Colonic mucosa (tissue), 4 donors: ENCODE results near the gene CASR. TPM values are rescaled to one million over a fixed set of nuclear protein-coding genes. Genes with fewer than 3 reads are reported as not detected.

Source experiments
- DNase-seq: peaks from one replicate; pipeline ENCODE4 v3.0.0-alpha.2; 2020
- H3K27ac ChIP-seq: fragments of 200-600 bp; one replicate; pipeline ENCODE4 v1.8.0; 2021
- H3K27me3 ChIP-seq: fragments of 200-600 bp; one replicate; pipeline ENCODE4 v1.8.0; 2021
- H3K36me3 ChIP-seq: fragments of 200-600 bp; one replicate; pipeline ENCODE4 v1.8.0; 2021
- H3K4me1 ChIP-seq: fragments of 200-600 bp; one replicate; pipeline ENCODE4 v1.8.0; 2021; ENCODE audit warnings: mild to moderate bottlenecking
- H3K4me3 ChIP-seq: fragments of 200-600 bp; one replicate; pipeline ENCODE4 v1.8.0; 2021
- H3K9ac ChIP-seq, 2 donors: one replicate each; pipeline ENCODE4 v1.7.0; 2013; ENCODE audit warnings: control low read depth in 2 of 2, low read depth in 2 of 2, low read length in 2 of 2
- H3K9me3 ChIP-seq: fragments of 200-600 bp; one replicate; pipeline ENCODE4 v1.8.0; 2021
- intact Hi-C: fragments of 100-400 bp; cut with DNase I; formaldehyde crosslinking; loops from one replicate; pipeline ENCODE4 v1.14.1; 2022
- total RNA-seq, 2 donors: library from RNA; stranded (reverse); fragmentation: NEBNext Ultra II Directional in 1 of 2; extraction: Animal tissue kit (Norgen Biotek cat#: 25700) in 1 of 2; gene quantifications; one replicate each; pipeline ENCODE4 v1.2.1, GENCODE V29; 2021
- TF ChIP-seq, protein P1 (sequence below): fragments of 200-600 bp; IDR thresholded peaks from one replicate; pipeline ENCODE4 v1.8.0; 2022; ENCODE audit warnings: antibody characterized with exemption, mild to moderate bottlenecking
- donor health status: healthy.
- donor health status: DM: no; HTN: no; CAD: no.
- donor health status: DM: no; HTN: no; CAD: no.

CASR gene
- total RNA-seq, 2 donors from 2014 or later = 0.16 to 0.22 TPM

- H3K9me3 ChIP-seq = no peaks in the 10 kb centered on the region
- intact Hi-C loops = no loop called here
- H3K4me1 ChIP-seq = no peaks in the 10 kb centered on the region
- no peak for DNase-seq
- TF ChIP-seq, protein P1, sequence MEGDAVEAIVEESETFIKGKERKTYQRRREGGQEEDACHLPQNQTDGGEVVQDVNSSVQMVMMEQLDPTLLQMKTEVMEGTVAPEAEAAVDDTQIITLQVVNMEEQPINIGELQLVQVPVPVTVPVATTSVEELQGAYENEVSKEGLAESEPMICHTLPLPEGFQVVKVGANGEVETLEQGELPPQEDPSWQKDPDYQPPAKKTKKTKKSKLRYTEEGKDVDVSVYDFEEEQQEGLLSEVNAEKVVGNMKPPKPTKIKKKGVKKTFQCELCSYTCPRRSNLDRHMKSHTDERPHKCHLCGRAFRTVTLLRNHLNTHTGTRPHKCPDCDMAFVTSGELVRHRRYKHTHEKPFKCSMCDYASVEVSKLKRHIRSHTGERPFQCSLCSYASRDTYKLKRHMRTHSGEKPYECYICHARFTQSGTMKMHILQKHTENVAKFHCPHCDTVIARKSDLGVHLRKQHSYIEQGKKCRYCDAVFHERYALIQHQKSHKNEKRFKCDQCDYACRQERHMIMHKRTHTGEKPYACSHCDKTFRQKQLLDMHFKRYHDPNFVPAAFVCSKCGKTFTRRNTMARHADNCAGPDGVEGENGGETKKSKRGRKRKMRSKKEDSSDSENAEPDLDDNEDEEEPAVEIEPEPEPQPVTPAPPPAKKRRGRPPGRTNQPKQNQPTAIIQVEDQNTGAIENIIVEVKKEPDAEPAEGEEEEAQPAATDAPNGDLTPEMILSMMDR = no peak
- no peak within 1 kb of the TSS for H3K9ac ChIP-seq
- no peaks in the 10 kb centered on the region for H3K27me3 ChIP-seq
- no peaks in the 10 kb centered on the region for H3K36me3 ChIP-seq
- H3K27ac ChIP-seq = no peak within 1 kb of the TSS
- peak within 1 kb of the TSS; percentile 0 for H3K4me3 ChIP-seq
Observed at GRCh38 chr3:122324871-122325323, 141.4 kb downstream of the CASR start, which contains the start of gene CSTA. Gene CSTA (plus strand): TSS chr3:122325248. CDS start chr3:122325293, 45 bp downstream.

DNA sequence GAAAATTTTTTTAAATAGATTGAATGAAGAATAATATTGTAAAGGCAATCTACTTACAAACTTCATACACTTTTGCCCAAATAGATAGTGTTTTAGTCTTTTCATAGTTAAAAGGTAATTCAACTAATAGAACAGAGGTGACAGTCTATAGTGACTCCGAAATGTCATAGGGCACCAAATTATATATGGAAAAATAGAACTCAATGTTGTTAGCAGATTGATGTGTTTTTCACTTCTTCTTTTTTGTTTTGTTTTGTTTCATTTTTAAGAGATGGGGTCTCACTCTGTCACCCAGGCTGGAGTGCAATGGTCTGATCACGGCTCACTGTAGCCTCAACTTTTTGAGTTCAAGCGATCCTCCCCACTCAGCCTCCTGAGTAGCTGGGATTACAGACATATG is 142.3 kb downstream of the CASR start:
- no peak overlapping the region for H3K9ac ChIP-seq
- no peak overlapping the region for H3K27ac ChIP-seq
- intact Hi-C loops = no loop called here
- H3K4me3 ChIP-seq = no peak overlapping the region
- no peaks in the 10 kb centered on the region for H3K27me3 ChIP-seq
- no peaks in the 10 kb centered on the region for H3K9me3 ChIP-seq
- no peak for DNase-seq
- TF ChIP-seq, protein P1 = no peak
- no peaks in the 10 kb centered on the region for H3K36me3 ChIP-seq
- H3K4me1 ChIP-seq = no peaks in the 10 kb centered on the region

DNA sequence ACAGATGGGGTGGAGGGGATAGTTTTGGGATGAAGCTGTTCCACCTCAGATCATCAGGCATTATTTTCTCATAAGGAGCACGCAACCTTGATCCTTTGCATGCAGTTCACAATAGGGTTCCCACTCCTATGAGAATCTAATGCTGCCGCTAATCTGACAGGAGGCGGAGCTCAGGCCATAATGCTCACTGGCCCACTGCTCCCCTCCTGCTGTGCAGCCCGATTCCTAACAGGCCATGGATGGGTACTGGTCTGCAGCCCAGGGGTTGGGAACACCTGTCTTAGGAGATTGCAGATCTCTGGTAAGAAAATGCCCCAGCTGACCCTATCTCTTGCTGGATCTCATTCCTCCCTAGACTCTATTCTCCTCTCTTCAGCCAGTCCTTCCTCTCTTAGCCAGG is 148.4 kb downstream of the CASR start:
- Histone ChIP-seq H3K9ac (no peak overlapping the region), H3K9me3 (no peaks in the 10 kb centered on the region), H3K4me3 (no peak overlapping the region), H3K4me1 (no peaks in the 10 kb centered on the region), H3K27ac (no peak overlapping the region), H3K36me3 (no peaks in the 10 kb centered on the region), H3K27me3 (no peaks in the 10 kb centered on the region)
- intact Hi-C loops = no loop called here
- no peak for DNase-seq
- TF ChIP-seq, protein P1 = no peak

DNA sequence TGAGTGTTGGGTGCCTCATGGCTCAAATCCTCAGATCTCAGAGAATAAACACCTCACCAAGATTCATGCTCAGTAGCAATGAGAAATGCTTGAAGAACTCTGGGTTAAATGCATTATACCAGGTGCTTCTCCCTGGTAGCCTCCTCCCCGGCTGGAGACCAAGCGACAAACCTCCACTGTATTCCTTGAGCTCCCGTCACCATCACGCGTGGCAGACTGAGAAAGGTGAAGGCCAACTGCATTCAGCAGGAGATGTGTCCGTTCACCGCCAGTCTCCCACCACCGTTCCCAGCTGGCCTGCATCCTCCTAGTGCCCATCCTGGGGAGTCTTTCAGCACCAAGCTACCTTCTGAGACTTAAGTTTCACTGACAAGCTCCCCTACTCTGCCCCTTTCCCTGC is 149.1 kb downstream of the CASR start:
- Histone ChIP-seq H3K36me3 (no peaks in the 10 kb centered on the region), H3K4me1 (no peaks in the 10 kb centered on the region), H3K27ac (no peak overlapping the region), H3K27me3 (no peaks in the 10 kb centered on the region), H3K4me3 (no peak overlapping the region), H3K9me3 (no peaks in the 10 kb centered on the region), H3K9ac (no peak overlapping the region)
- no peak for DNase-seq
- TF ChIP-seq, protein P1 = no peak
- intact Hi-C loops = no loop called here

Other genes with a start within 250 kb of the CASR start
- 10 to 100 TPM; 18.4 to 19.7 TPM for gene ILDR1, start 161.4 kb upstream of the CASR start, total RNA-seq
- 1 to 10 TPM in 1 of 2 donors, under 1 TPM in 1; 0.57 to 5.6 TPM for gene CD86, start 128.3 kb upstream of the CASR start, total RNA-seq
- gene CSTA, start 141.6 kb downstream of the CASR start, total RNA-seq = 1 to 10 TPM in 1 of 2 donors, not detected in 1; 1.2 TPM
- 10 to 100 TPM; 44.5 to 66.6 TPM for gene MIX23, start 199.6 kb downstream of the CASR start, total RNA-seq
- gene FAM162A, start 200.5 kb downstream of the CASR start, total RNA-seq = 100 to 1,000 TPM; 167 to 310 TPM
- 1 to 10 TPM; 1.9 to 3.6 TPM for gene WDR5B, start 232.4 kb downstream of the CASR start, total RNA-seq